Neural cell (in vitro differentiated cells): Measurements from ENCODE around the gene ZC3H11A.
"Not testable (repeated sequence)": the region's sequence is repeated elsewhere in the genome, so short reads cannot be mapped to it uniquely, and the experiment has no call there.

ENCODE experiments used
- EP300 ChIP-seq: fragments of 450-650 bp; conservative IDR thresholded peaks from 2 replicates; pipeline ENCODE4 v1.6.1; 2014; ENCODE audit warnings: antibody characterized with exemption, mild to moderate bottlenecking, moderate library complexity; ENCODE audit not compliant: poor library complexity, severe bottlenecking
- EZH2 ChIP-seq: fragments of 200-600, 300-800 bp; shearing (Covaris generic), sonication (generic); IDR thresholded peaks from 2 replicates; pipeline ENCODE4 v1.6.1; 2014; ENCODE audit warnings: antibody characterized with exemption, low read length, borderline replicate concordance, mild to moderate bottlenecking; ENCODE audit not compliant: insufficient read depth, poor library complexity, severe bottlenecking
- MXI1 ChIP-seq: fragments of 450-650 bp; conservative IDR thresholded peaks from 2 replicates; pipeline ENCODE4 v1.6.1; 2014; ENCODE audit warnings: antibody characterized with exemption, mild to moderate bottlenecking; ENCODE audit not compliant: poor library complexity, severe bottlenecking
- POLR2AphosphoS5 ChIP-seq: IDR thresholded peaks from 2 replicates; pipeline ENCODE4 v1.6.1; 2012
- RAD21 ChIP-seq: fragments of 450-650 bp; conservative IDR thresholded peaks from 2 replicates; pipeline ENCODE4 v1.6.1; 2014; ENCODE audit warnings: antibody characterized with exemption, mild to moderate bottlenecking, moderate library complexity
- SMC3 ChIP-seq: fragments of 450-650 bp; conservative IDR thresholded peaks from 2 replicates; pipeline ENCODE4 v1.6.1; 2014; ENCODE audit warnings: antibody characterized with exemption, mild to moderate bottlenecking, moderate library complexity; ENCODE audit not compliant: poor library complexity
- TAF1 ChIP-seq: IDR thresholded peaks from 2 replicates; pipeline ENCODE4 v1.6.1; 2012; ENCODE audit warnings: low read depth
- TF ChIP-seq, protein P1 (sequence below): fragments of 450-650 bp; IDR thresholded peaks from 2 replicates; pipeline ENCODE4 v1.5.1; 2014; ENCODE audit warnings: antibody characterized with exemption, mild to moderate bottlenecking, moderate library complexity; ENCODE audit not compliant: poor library complexity, severe bottlenecking
- TF ChIP-seq, protein P2 (sequence below): IDR thresholded peaks from 2 replicates; pipeline ENCODE4 v1.6.1; 2012; ENCODE audit warnings: borderline replicate concordance

DNA sequence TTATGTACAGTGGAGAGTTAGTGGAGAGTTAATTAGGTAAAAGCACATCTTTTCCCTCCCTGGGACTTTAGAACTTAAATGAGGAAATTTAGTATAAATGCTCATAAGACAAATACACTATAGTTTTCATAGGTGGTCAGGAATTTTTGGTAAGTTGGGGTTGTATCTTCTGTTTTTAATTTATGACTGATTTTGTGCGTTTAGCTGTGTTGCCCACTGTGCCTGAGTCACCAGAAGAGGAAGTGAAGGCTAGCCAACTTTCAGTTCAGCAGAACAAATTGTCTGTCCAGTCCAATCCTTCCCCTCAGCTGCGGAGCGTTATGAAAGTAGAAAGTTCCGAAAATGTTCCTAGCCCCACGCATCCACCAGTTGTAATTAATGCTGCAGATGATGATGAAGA lies 33.8 kb downstream of the ZC3H11A start:
- TF ChIP-seq EP300, POLR2AphosphoS5, EZH2, SMC3, RAD21, TAF1, MXI1: not testable (repeated sequence)
- TF ChIP-seq, protein P1, sequence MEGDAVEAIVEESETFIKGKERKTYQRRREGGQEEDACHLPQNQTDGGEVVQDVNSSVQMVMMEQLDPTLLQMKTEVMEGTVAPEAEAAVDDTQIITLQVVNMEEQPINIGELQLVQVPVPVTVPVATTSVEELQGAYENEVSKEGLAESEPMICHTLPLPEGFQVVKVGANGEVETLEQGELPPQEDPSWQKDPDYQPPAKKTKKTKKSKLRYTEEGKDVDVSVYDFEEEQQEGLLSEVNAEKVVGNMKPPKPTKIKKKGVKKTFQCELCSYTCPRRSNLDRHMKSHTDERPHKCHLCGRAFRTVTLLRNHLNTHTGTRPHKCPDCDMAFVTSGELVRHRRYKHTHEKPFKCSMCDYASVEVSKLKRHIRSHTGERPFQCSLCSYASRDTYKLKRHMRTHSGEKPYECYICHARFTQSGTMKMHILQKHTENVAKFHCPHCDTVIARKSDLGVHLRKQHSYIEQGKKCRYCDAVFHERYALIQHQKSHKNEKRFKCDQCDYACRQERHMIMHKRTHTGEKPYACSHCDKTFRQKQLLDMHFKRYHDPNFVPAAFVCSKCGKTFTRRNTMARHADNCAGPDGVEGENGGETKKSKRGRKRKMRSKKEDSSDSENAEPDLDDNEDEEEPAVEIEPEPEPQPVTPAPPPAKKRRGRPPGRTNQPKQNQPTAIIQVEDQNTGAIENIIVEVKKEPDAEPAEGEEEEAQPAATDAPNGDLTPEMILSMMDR = not testable (repeated sequence)
- TF ChIP-seq, protein P2, sequence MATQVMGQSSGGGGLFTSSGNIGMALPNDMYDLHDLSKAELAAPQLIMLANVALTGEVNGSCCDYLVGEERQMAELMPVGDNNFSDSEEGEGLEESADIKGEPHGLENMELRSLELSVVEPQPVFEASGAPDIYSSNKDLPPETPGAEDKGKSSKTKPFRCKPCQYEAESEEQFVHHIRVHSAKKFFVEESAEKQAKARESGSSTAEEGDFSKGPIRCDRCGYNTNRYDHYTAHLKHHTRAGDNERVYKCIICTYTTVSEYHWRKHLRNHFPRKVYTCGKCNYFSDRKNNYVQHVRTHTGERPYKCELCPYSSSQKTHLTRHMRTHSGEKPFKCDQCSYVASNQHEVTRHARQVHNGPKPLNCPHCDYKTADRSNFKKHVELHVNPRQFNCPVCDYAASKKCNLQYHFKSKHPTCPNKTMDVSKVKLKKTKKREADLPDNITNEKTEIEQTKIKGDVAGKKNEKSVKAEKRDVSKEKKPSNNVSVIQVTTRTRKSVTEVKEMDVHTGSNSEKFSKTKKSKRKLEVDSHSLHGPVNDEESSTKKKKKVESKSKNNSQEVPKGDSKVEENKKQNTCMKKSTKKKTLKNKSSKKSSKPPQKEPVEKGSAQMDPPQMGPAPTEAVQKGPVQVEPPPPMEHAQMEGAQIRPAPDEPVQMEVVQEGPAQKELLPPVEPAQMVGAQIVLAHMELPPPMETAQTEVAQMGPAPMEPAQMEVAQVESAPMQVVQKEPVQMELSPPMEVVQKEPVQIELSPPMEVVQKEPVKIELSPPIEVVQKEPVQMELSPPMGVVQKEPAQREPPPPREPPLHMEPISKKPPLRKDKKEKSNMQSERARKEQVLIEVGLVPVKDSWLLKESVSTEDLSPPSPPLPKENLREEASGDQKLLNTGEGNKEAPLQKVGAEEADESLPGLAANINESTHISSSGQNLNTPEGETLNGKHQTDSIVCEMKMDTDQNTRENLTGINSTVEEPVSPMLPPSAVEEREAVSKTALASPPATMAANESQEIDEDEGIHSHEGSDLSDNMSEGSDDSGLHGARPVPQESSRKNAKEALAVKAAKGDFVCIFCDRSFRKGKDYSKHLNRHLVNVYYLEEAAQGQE = not testable (repeated sequence)
